Germinal center (tissue), 1 donor: ENCODE measurements around the gene SLC29A1.
"Not testable (repeated sequence)": the region's sequence is repeated elsewhere in the genome, so short reads cannot be mapped to it uniquely, and the experiment has no call there.

Experiments
- DNase-seq: peaks from one replicate; pipeline ENCODE4 v3.0.0; 2012; ENCODE audit warnings: mixed read lengths, low spot score

SLC29A1 gene

GRCh38 chr6:44222486-44223318, 693 bp upstream of the SLC29A1 start:
- DNase-seq, result no peak

GRCh38 chr6:44224029-44224964, 902 bp downstream of the SLC29A1 start:
- DNase-seq, result no peak

DNA sequence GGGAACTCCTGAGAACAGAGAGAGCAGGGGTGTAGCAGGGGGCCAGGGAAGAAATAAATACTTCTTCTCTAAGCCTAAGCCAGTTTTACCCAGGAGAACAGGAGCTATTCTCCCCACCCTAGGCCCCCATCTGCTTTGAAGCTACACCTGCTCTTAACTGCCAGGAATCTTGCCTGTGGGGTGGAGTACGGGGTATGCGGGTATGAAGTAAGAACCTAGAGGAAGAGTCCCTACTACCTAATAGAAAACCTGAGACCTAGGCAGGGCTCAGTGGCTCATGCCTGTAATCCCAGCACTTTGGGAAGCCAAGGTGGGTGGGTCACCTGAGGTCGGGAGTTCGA, 1.5 kb downstream of the SLC29A1 start:
- DNase-seq, result no peak

DNA sequence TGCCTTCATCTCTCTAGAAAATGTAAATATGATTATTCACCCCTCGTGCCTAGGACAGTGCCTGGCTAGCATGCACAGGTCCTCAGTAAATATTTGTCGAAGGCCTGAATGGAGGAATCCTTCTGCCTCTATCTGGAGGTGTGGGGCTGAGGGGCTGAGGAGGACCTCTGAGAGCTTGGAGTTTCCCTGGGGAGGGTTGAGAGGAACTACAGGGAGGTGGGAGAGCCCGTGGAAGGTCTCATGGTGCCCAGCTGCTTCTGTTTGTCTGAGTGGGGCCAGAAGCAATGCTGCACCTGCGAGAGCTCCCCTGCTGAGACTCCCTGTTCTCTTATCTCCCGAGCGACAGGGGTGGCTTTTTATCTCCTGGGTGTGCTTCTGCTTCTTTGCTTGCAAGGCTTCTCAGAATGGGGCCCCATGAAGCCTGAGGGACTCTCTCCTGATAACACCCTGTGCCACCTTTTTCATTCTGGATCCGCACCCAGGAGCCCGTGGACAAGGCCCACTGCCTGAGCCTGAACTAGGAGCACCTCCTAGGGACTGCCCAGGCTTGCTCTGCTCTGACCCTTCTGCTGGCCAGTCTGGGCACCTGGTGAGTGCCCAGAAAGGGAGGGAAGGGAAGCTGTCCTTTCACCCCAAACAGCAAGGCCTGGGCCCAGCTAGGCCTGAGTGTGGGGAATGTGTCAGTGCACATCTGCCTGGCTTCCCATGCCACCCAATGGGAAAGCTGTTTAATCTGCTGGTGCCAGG, 2.4 kb downstream of the SLC29A1 start:
- no peak for DNase-seq

GRCh38 chr6:44226368-44227147, 3.2 kb downstream of the SLC29A1 start:
- DNase-seq, result no peak

- DNase-seq, result no peak
Observed at GRCh38 chr6:44227148-44227793, 3.9 kb downstream of the SLC29A1 start.

- no peak for DNase-seq
Observed at GRCh38 chr6:44228031-44228430, 4.6 kb downstream of the SLC29A1 start.

- DNase-seq, result no peak
Observed at GRCh38 chr6:44228433-44228832, 5.0 kb downstream of the SLC29A1 start.

- no peak for DNase-seq
Observed at GRCh38 chr6:44228836-44229235, 5.4 kb downstream of the SLC29A1 start.

- no peak for DNase-seq
Observed at GRCh38 chr6:44229376-44230033, 6.1 kb downstream of the SLC29A1 start.

- no peak for DNase-seq
Observed at GRCh38 chr6:44230034-44230675, 6.8 kb downstream of the SLC29A1 start.

GRCh38 chr6:44231426-44231825, 8.0 kb downstream of the SLC29A1 start:
- not testable (repeated sequence) for DNase-seq

DNA sequence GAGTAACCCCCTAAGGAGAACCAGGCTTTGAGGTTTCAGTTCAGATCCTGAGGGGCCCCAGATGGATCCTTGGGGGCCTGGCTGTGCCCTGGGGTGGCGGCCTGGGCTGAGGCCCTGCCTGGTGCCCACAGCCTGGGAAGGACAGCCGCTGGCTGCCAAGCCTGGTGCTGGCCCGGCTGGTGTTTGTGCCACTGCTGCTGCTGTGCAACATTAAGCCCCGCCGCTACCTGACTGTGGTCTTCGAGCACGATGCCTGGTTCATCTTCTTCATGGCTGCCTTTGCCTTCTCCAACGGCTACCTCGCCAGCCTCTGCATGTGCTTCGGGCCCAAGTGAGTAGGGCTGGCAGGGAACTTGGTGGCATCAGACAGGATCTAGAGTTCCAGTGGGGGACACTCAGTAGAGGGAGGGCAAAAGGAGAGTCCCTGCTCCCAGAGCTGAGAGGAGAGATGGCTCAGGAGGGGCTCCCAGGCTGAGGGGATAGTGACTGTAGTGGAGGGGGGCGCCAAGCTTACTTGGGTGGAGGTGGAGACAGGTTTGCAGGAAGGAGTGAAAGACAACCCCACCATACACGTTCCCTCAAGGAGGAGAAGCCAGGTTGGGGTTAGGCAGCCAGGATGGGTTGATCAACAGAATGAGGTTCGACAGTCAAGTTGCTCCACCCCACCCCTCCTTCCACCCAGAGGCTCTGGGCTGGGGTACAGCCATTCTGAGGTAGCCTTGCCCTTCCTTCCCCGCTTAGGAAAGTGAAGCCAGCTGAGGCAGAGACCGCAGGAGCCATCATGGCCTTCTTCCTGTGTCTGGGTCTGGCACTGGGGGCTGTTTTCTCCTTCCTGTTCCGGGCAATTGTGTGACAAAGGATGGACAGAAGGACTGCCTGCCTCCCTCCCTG, 9.5 kb downstream of the SLC29A1 start:
- DNase-seq, result no peak

DNA sequence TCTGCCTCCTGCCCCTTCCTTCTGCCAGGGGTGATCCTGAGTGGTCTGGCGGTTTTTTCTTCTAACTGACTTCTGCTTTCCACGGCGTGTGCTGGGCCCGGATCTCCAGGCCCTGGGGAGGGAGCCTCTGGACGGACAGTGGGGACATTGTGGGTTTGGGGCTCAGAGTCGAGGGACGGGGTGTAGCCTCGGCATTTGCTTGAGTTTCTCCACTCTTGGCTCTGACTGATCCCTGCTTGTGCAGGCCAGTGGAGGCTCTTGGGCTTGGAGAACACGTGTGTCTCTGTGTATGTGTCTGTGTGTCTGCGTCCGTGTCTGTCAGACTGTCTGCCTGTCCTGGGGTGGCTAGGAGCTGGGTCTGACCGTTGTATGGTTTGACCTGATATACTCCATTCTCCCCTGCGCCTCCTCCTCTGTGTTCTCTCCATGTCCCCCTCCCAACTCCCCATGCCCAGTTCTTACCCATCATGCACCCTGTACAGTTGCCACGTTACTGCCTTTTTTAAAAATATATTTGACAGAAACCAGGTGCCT, 10.2 kb downstream of the SLC29A1 start:
- no peak for DNase-seq

- DNase-seq, result peak; percentile 53
Observed at GRCh38 chr6:44234101-44235025, 11.0 kb downstream of the SLC29A1 start.

DNA sequence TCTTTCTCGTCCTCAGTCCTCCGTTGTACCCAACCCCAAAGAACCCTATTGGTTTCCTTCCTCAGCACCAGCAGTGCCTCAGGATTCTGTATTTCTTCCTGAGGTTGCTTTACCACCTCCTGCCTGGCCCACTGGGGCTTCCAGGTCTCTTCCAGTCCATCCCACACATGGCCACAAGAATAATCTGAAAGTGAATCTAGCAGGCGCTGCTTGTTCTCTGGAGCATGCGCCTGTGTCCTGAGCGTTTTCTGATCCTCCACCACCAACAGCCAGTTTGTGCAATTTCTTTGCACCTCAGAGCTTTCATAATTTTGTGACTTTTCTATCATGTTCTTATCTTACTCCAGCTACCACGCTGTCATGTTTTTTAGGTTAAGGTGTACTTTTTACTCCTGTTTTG, 11.9 kb downstream of the SLC29A1 start:
- no peak for DNase-seq

DNA sequence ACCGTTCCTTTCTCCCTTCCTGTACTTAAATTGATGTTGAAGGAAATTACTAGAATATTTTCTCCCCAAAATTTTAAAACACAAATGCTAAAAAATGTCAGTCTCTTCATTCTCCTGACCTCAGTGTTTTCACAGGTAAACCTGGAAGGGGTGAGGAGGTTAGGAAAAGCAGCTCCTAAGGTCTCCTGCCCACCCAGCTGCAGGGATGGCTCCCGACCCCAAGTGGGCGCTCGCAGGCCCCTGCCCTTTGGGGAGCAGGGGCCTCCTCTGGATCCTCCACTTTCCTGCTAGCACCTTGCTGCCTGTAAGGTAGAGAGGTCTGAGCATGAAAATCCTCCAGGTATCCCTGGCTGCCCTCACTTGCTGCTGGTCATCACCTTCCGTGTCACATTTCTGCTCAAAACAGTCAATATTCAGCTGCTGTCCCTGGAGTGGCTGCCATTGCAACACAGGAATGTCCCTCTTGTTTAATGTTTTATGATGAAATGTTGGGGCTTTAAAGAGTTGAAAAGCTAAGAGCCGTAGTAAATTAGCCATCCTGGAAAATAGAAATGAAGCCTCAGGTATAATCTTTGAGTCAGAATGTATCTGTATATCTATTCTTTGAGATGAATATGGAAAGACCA, 12.6 kb downstream of the SLC29A1 start:
- DNase-seq, result no peak
